ENCODE data around the gene PRKCA. TPM values are rescaled to one million over a fixed set of nuclear protein-coding genes. Genes with fewer than 3 reads are reported as not detected.
A peak's percentile ranks its signal among the peaks of the same experiment; 100 is the strongest.

Gene PRKCA
- total and polyA plus RNA-seq, 9 of the 15 experiments (the other 6 are each of a cell fraction or from before 2014, with no cell fraction given): 3.2 to 33.0 (median 17.8) TPM

DNA sequence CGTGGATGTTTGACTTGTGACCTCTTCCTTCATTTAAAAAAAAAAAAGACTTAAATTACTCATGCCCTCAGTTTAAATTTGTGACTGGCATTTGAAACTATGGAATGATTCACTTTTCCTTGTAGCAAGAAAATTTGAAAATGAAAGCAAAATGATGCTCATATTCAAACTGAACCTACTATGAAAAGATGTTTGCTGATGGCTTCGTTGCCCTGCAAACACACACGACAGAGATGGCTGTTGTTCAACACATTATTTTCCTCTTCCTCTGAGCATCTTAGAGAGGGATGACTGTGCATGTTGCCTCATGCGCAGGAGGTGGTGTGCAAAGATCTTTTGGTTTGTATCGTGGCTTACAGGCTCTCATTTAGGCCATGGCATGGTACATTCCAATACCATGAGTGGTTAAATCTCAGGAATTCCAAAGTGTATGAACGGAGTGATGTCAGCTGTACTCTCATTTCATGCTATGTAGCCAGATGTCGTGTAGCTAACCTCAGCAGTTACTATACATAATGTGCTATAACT is 164.5 kb downstream of the PRKCA start (continued):
- TF ChIP-seq, protein P1, sequence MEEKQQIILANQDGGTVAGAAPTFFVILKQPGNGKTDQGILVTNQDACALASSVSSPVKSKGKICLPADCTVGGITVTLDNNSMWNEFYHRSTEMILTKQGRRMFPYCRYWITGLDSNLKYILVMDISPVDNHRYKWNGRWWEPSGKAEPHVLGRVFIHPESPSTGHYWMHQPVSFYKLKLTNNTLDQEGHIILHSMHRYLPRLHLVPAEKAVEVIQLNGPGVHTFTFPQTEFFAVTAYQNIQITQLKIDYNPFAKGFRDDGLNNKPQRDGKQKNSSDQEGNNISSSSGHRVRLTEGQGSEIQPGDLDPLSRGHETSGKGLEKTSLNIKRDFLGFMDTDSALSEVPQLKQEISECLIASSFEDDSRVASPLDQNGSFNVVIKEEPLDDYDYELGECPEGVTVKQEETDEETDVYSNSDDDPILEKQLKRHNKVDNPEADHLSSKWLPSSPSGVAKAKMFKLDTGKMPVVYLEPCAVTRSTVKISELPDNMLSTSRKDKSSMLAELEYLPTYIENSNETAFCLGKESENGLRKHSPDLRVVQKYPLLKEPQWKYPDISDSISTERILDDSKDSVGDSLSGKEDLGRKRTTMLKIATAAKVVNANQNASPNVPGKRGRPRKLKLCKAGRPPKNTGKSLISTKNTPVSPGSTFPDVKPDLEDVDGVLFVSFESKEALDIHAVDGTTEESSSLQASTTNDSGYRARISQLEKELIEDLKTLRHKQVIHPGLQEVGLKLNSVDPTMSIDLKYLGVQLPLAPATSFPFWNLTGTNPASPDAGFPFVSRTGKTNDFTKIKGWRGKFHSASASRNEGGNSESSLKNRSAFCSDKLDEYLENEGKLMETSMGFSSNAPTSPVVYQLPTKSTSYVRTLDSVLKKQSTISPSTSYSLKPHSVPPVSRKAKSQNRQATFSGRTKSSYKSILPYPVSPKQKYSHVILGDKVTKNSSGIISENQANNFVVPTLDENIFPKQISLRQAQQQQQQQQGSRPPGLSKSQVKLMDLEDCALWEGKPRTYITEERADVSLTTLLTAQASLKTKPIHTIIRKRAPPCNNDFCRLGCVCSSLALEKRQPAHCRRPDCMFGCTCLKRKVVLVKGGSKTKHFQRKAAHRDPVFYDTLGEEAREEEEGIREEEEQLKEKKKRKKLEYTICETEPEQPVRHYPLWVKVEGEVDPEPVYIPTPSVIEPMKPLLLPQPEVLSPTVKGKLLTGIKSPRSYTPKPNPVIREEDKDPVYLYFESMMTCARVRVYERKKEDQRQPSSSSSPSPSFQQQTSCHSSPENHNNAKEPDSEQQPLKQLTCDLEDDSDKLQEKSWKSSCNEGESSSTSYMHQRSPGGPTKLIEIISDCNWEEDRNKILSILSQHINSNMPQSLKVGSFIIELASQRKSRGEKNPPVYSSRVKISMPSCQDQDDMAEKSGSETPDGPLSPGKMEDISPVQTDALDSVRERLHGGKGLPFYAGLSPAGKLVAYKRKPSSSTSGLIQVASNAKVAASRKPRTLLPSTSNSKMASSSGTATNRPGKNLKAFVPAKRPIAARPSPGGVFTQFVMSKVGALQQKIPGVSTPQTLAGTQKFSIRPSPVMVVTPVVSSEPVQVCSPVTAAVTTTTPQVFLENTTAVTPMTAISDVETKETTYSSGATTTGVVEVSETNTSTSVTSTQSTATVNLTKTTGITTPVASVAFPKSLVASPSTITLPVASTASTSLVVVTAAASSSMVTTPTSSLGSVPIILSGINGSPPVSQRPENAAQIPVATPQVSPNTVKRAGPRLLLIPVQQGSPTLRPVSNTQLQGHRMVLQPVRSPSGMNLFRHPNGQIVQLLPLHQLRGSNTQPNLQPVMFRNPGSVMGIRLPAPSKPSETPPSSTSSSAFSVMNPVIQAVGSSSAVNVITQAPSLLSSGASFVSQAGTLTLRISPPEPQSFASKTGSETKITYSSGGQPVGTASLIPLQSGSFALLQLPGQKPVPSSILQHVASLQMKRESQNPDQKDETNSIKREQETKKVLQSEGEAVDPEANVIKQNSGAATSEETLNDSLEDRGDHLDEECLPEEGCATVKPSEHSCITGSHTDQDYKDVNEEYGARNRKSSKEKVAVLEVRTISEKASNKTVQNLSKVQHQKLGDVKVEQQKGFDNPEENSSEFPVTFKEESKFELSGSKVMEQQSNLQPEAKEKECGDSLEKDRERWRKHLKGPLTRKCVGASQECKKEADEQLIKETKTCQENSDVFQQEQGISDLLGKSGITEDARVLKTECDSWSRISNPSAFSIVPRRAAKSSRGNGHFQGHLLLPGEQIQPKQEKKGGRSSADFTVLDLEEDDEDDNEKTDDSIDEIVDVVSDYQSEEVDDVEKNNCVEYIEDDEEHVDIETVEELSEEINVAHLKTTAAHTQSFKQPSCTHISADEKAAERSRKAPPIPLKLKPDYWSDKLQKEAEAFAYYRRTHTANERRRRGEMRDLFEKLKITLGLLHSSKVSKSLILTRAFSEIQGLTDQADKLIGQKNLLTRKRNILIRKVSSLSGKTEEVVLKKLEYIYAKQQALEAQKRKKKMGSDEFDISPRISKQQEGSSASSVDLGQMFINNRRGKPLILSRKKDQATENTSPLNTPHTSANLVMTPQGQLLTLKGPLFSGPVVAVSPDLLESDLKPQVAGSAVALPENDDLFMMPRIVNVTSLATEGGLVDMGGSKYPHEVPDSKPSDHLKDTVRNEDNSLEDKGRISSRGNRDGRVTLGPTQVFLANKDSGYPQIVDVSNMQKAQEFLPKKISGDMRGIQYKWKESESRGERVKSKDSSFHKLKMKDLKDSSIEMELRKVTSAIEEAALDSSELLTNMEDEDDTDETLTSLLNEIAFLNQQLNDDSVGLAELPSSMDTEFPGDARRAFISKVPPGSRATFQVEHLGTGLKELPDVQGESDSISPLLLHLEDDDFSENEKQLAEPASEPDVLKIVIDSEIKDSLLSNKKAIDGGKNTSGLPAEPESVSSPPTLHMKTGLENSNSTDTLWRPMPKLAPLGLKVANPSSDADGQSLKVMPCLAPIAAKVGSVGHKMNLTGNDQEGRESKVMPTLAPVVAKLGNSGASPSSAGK (IDR thresholded peaks at IDR 0.05): peak; percentile 65
- TF ChIP-seq TRIM24 (IDR thresholded peaks at IDR 0.05) (no peak), FOSL1 (tag; conservative IDR thresholded peaks at IDR 0.05) (peak; percentile 66), SMARCE1 (IDR thresholded peaks at IDR 0.05) (peak; percentile 24; the same call in 1 of the 2 replicates), JUND (IDR thresholded peaks at IDR 0.05; ENCODE audit: borderline replicate concordance, low read depth, low read length) (peak; percentile 75), JUND (tag; IDR thresholded peaks at IDR 0.05; ENCODE audit: borderline replicate concordance, low read depth, low read length) (peak; percentile 72; the same call in 2 of the 3 replicates), ZKSCAN3 (CRISPR knock-in tag; IDR thresholded peaks at IDR 0.05) (no peak), L3MBTL2 (IDR thresholded peaks at IDR 0.05) (peak; percentile 42; the same call in 1 of the 2 replicates), MAFK (IDR thresholded peaks at IDR 0.05; ENCODE audit: low read length) (peak; percentile 65; the same call in 1 of the 2 replicates), TAF9B (IDR thresholded peaks at IDR 0.05; ENCODE audit: partially characterized antibody) (peak; percentile 70), C11orf30 (IDR thresholded peaks at IDR 0.05; ENCODE audit: low read depth) (peak; percentile 77), DPF2 (IDR thresholded peaks at IDR 0.05) (peak; percentile 69), ZNF316 (IDR thresholded peaks at IDR 0.05) (peak; percentile 79), MAFG (tag; conservative IDR thresholded peaks at IDR 0.05) (peak; percentile 82), WHSC1 (IDR thresholded peaks at IDR 0.05; ENCODE audit: low read length) (no peak)
- TF ChIP-seq, protein P2, sequence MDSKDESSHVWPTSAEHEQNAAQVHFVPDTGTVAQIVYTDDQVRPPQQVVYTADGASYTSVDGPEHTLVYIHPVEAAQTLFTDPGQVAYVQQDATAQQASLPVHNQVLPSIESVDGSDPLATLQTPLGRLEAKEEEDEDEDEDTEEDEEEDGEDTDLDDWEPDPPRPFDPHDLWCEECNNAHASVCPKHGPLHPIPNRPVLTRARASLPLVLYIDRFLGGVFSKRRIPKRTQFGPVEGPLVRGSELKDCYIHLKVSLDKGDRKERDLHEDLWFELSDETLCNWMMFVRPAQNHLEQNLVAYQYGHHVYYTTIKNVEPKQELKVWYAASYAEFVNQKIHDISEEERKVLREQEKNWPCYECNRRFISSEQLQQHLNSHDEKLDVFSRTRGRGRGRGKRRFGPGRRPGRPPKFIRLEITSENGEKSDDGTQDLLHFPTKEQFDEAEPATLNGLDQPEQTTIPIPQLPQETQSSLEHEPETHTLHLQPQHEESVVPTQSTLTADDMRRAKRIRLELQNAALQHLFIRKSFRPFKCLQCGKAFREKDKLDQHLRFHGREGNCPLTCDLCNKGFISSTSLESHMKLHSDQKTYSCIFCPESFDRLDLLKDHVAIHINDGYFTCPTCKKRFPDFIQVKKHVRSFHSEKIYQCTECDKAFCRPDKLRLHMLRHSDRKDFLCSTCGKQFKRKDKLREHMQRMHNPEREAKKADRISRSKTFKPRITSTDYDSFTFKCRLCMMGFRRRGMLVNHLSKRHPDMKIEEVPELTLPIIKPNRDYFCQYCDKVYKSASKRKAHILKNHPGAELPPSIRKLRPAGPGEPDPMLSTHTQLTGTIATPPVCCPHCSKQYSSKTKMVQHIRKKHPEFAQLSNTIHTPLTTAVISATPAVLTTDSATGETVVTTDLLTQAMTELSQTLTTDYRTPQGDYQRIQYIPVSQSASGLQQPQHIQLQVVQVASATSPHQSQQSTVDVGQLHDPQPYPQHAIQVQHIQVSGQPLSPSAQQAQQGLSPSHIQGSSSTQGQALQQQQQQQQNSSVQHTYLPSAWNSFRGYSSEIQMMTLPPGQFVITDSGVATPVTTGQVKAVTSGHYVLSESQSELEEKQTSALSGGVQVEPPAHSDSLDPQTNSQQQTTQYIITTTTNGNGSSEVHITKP (IDR thresholded peaks at IDR 0.05; ENCODE audit: partially characterized antibody): peak; percentile 85

Measured in K562 (cell line).